SJCRH30 (cell line): ENCODE measurements around the gene AGBL1. TPM values are rescaled to one million over a fixed set of nuclear protein-coding genes. Genes with fewer than 3 reads are reported as not detected.
A peak's percentile ranks its signal among the peaks of the same experiment; 100 is the strongest.
"Not testable (repeated sequence)": the region's sequence is repeated elsewhere in the genome, so short reads cannot be mapped to it uniquely, and the experiment has no call there.

ENCODE experiments used
- DNase-seq, 2 experiments: peaks; one replicate each; pipeline ENCODE4 v3.0.0-alpha.2; 2015 to 2020
- H3K27ac ChIP-seq: fragments of 250-450 bp; sonication (Bioruptor Pico); 2 replicates; pipeline ENCODE4 v1.5.1; 2020; ENCODE audit warnings: mild to moderate bottlenecking, moderate library complexity
- H3K27me3 ChIP-seq: fragments of 250-450 bp; sonication (Bioruptor Pico); 2 replicates; pipeline ENCODE4 v1.5.1; 2020; ENCODE audit warnings: mild to moderate bottlenecking, moderate library complexity
- H3K36me3 ChIP-seq: fragments of 250-450 bp; sonication (Bioruptor Pico); 2 replicates; pipeline ENCODE4 v1.5.1; 2020; ENCODE audit warnings: mild to moderate bottlenecking, moderate library complexity
- H3K4me1 ChIP-seq: fragments of 250-450 bp; sonication (Bioruptor Pico); 2 replicates; pipeline ENCODE4 v1.5.1; 2020; ENCODE audit warnings: mild to moderate bottlenecking, moderate library complexity
- H3K4me3 ChIP-seq: fragments of 250-450 bp; sonication (Bioruptor Pico); 2 replicates; pipeline ENCODE4 v1.5.1; 2020; ENCODE audit warnings: mild to moderate bottlenecking, moderate library complexity
- H3K9me3 ChIP-seq: fragments of 250-450 bp; sonication (Bioruptor Pico); replicated peaks from 2 replicates; pipeline ENCODE4 v1.5.1; 2020; ENCODE audit warnings: mild to moderate bottlenecking, moderate library complexity
- total RNA-seq: library from RNA; depleted of rRNA; stranded (reverse); fragments of >200 nt; shearing (Covaris generic); gene quantifications from 2 replicates; pipeline ENCODE4 v1.2.3, GENCODE V29; 2014

The AGBL1 gene
- total RNA-seq, 1 experiment from 2014 or later: not detected

DNA sequence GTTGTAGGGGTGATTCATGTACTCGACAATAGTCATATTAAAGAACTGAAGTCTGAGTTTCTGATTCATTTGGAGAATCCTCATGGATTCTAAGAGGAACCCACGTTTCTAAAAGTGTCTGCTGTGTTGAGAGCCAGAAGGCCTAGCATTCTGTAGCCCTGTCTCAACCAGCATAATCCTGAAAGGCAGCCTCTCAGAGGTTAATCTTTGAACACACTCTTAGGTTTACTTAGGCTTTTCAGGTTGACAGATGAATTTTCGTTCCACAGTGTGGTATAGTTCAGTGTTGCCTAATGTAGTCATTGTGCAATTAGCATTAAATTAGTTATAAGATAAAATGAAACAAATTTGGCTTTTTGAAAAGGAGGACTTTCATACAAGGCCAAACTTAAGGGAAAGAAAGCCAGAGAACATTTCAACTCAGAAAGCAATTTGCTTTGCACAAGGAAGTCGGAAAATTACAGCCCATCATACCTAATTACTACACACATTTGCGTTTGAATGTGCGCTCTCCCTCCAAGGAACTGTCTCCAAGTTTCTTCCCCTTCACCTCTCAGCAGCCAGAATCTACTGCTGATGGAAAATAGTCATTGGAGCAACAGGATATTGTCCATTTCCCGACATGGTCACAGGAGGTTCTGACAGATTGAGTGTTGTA lies 42.0 kb downstream of the AGBL1 start:
- Histone ChIP-seq H3K27me3 (peaks cover 10% of the 10 kb centered on the region), H3K4me1 (no peaks in the 10 kb centered on the region), H3K4me3 (no peak overlapping the region), H3K9me3 (no peaks in the 10 kb centered on the region), H3K27ac (no peak overlapping the region), H3K36me3 (no peaks in the 10 kb centered on the region)
- no peak for DNase-seq

- not testable (repeated sequence) for H3K27me3 ChIP-seq, H3K4me3 ChIP-seq, H3K36me3 ChIP-seq, H3K4me1 ChIP-seq, DNase-seq, H3K27ac ChIP-seq, H3K9me3 ChIP-seq
Observed at GRCh38 chr15:86122691-86123391, 43.2 kb downstream of the AGBL1 start.

DNA sequence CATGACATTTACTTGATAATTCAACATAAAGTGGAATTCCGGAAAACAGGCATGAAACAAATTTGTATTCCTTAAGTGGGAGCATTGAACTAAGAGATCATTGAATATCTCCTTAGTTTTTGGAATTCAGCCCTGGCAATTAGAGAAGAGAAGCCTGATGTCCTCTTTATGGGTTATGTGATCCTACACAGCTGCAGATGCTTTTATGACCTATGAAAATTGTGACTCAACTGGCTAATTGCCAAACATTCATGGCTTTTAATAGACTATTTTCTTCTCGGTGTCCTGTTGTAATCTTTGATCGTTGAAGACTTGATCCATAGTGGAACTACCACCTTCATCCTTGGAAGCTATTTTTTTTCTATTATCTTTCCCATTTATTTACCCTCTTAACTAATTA lies 46.1 kb downstream of the AGBL1 start:
- Histone ChIP-seq H3K4me3 (no peak overlapping the region), H3K27me3 (peaks cover 10% of the 10 kb centered on the region), H3K9me3 (no peaks in the 10 kb centered on the region), H3K36me3 (no peaks in the 10 kb centered on the region), H3K27ac (no peak overlapping the region), H3K4me1 (no peaks in the 10 kb centered on the region)
- peak in 1 of 2 experiments; percentile 22 for DNase-seq

GRCh38 chr15:86127547-86127946 lies 47.9 kb downstream of the AGBL1 start:
- H3K27me3 ChIP-seq: no peaks in the 10 kb centered on the region
- no peak for DNase-seq
- no peak overlapping the region for H3K27ac ChIP-seq
- no peaks in the 10 kb centered on the region for H3K36me3 ChIP-seq
- H3K9me3 ChIP-seq: no peaks in the 10 kb centered on the region
- no peak overlapping the region for H3K4me3 ChIP-seq
- H3K4me1 ChIP-seq: no peaks in the 10 kb centered on the region

DNA sequence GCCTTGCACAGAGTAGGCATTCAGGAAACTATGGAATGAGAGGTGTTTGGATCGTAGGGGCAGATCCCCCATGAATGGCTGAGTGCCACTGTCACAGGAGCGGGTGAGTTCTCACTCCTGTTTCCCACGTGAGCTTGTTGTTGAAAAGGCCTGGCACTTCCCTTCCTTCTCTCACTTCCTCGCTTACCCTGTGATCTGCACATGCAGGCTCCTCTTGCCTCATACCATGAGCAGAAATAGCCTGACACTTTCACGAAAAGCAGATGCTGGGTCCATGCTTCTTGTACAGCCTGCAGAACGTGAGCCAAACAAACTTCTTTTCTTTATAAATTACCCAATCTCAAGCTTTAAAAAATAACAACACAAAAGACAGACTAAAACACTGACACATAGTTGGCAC lies 55.4 kb downstream of the AGBL1 start:
- no peaks in the 10 kb centered on the region for H3K27me3 ChIP-seq
- no peak for DNase-seq
- no peaks in the 10 kb centered on the region for H3K4me1 ChIP-seq
- no peak overlapping the region for H3K27ac ChIP-seq
- no peaks in the 10 kb centered on the region for H3K36me3 ChIP-seq
- H3K9me3 ChIP-seq: no peaks in the 10 kb centered on the region
- no peak overlapping the region for H3K4me3 ChIP-seq

- H3K27me3 ChIP-seq: no peaks in the 10 kb centered on the region
- H3K27ac ChIP-seq: no peak overlapping the region
- no peak for DNase-seq
- H3K4me3 ChIP-seq: no peak overlapping the region
- no peaks in the 10 kb centered on the region for H3K9me3 ChIP-seq
- no peaks in the 10 kb centered on the region for H3K36me3 ChIP-seq
- no peaks in the 10 kb centered on the region for H3K4me1 ChIP-seq
Observed at GRCh38 chr15:86136861-86137260, 57.2 kb downstream of the AGBL1 start.

DNA sequence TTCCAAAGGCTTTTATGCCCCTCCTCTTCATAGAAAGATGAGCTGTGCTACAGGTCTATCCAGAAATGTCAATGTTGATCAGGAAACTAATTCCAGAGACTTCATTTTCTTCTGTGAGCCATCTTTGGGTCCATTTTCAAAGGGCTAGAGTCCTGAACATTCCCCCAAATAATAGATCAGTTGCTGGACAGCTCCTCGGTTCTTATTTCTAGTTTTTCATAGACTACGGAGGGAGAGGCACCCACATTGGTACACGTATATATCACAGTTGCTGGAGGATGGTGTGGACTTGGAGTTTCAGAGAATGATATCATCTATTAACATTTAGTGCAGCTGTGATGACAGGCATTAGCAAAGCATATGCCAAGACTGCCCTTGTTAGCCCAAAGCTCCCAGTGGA lies 59.1 kb downstream of the AGBL1 start:
- Histone ChIP-seq H3K36me3 (no peaks in the 10 kb centered on the region), H3K9me3 (no peaks in the 10 kb centered on the region), H3K27me3 (no peaks in the 10 kb centered on the region), H3K4me1 (no peaks in the 10 kb centered on the region), H3K27ac (no peak overlapping the region), H3K4me3 (no peak overlapping the region)
- DNase-seq: no peak

DNA sequence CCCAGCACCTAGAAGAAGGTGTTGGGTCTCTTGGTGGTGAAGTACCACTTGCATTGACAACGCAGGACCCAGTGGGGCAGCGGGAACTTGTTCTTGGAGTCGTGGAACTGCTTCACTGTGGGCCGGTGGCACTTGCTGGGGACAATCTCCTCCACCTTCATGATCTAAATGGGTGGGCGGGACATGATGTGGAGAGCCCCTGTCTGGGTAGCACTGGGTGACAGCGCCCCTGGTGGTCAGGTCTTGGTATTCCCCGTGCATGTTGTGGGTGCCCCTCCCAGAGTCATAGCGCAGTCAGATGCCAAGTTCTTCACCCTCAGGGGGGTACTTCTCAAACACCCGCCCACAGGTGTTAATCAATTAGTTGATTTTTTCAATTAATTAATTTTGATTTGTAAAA lies 60.2 kb downstream of the AGBL1 start:
- Histone ChIP-seq H3K9me3 (0 out of 2 replicates have a peak, but pooled peaks cover 4% of the 10 kb centered on the region), H3K4me1 (no peaks in the 10 kb centered on the region), H3K4me3 (no peak overlapping the region), H3K27ac (no peak overlapping the region), H3K36me3 (no peaks in the 10 kb centered on the region), H3K27me3 (no peaks in the 10 kb centered on the region)
- peak; percentile 11 to 36 for DNase-seq

GRCh38 chr15:86154705-86155104 lies 75.0 kb downstream of the AGBL1 start:
- no peak overlapping the region for H3K4me3 ChIP-seq
- no peaks in the 10 kb centered on the region for H3K9me3 ChIP-seq
- H3K36me3 ChIP-seq: no peaks in the 10 kb centered on the region
- DNase-seq: no peak
- no peak overlapping the region for H3K27ac ChIP-seq
- peaks cover 3% of the 10 kb centered on the region; the same call in 1 of the 2 replicates for H3K27me3 ChIP-seq
- no peaks in the 10 kb centered on the region for H3K4me1 ChIP-seq

- Histone ChIP-seq H3K4me1 (no peaks in the 10 kb centered on the region), H3K27ac (no peak overlapping the region), H3K4me3 (no peak overlapping the region), H3K9me3 (no peaks in the 10 kb centered on the region), H3K36me3 (no peaks in the 10 kb centered on the region), H3K27me3 (peaks cover 3% of the 10 kb centered on the region; the same call in 1 of the 2 replicates)
- no peak for DNase-seq
Observed at GRCh38 chr15:86155551-86155950, 75.9 kb downstream of the AGBL1 start.

GRCh38 chr15:86157606-86158293 lies 78.1 kb downstream of the AGBL1 start:
- no peak for DNase-seq
- no peaks in the 10 kb centered on the region for H3K36me3 ChIP-seq
- peaks cover 3% of the 10 kb centered on the region; the same call in 1 of the 2 replicates for H3K27me3 ChIP-seq
- H3K9me3 ChIP-seq: no peaks in the 10 kb centered on the region
- H3K4me1 ChIP-seq: peaks cover 4% of the 10 kb centered on the region; the same call in 1 of the 2 replicates
- no peak overlapping the region for H3K4me3 ChIP-seq
- no peak overlapping the region for H3K27ac ChIP-seq

DNA sequence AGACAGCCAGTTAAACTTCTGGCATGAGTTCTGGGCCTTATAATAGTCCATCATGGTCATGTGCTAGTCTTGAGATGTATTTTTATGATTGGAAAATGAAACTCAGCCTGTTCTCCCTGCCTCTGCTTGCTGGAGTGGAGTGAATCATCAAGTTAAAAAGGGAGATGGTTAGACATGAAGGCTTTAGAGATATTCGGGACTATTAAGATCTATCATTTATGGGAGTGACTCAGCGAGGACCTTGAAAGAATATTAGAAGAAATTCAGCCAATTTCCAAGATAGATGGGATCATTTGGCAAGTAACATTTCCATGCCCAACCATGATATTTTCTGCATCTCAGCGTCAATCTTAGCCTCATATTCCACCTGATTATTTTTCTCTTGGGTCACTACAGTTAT lies 79.8 kb downstream of the AGBL1 start:
- no peak for DNase-seq
- Histone ChIP-seq H3K27ac (no peak overlapping the region), H3K36me3 (no peaks in the 10 kb centered on the region), H3K4me1 (peaks cover 4% of the 10 kb centered on the region; the same call in 1 of the 2 replicates), H3K9me3 (no peaks in the 10 kb centered on the region), H3K27me3 (peaks cover 3% of the 10 kb centered on the region; the same call in 1 of the 2 replicates), H3K4me3 (no peak overlapping the region)

DNA sequence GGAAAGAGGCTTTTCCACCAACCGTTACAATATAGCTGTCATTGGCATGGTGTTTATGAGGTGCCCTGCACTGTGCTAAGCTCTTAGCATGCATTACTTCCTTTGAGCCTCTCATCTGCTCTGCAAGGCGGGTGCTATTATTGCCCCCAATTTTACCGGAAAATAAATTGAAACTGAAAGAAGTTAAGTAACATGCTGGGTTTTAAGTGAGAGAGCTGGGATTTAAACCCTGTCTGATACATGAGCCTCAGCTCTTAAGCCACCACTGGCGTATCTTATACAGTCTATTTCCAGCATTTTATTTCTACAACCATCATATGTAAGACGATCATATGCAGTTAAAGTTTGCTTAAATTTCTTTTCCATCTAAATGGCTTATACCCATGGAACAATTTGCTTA lies 81.6 kb downstream of the AGBL1 start:
- Histone ChIP-seq H3K27ac (no peak overlapping the region), H3K36me3 (no peaks in the 10 kb centered on the region), H3K4me1 (peaks cover 4% of the 10 kb centered on the region; the same call in 1 of the 2 replicates), H3K9me3 (no peaks in the 10 kb centered on the region), H3K27me3 (peaks cover 3% of the 10 kb centered on the region; the same call in 1 of the 2 replicates), H3K4me3 (no peak overlapping the region)
- no peak for DNase-seq

GRCh38 chr15:86162172-86162591 lies 82.5 kb downstream of the AGBL1 start:
- Histone ChIP-seq H3K4me1 (peaks cover 4% of the 10 kb centered on the region; the same call in 1 of the 2 replicates), H3K4me3 (no peak overlapping the region), H3K9me3 (no peaks in the 10 kb centered on the region), H3K27me3 (peaks cover 3% of the 10 kb centered on the region; the same call in 1 of the 2 replicates), H3K36me3 (no peaks in the 10 kb centered on the region), H3K27ac (no peak overlapping the region)
- peak in 1 of 2 experiments; percentile 27 for DNase-seq

DNA sequence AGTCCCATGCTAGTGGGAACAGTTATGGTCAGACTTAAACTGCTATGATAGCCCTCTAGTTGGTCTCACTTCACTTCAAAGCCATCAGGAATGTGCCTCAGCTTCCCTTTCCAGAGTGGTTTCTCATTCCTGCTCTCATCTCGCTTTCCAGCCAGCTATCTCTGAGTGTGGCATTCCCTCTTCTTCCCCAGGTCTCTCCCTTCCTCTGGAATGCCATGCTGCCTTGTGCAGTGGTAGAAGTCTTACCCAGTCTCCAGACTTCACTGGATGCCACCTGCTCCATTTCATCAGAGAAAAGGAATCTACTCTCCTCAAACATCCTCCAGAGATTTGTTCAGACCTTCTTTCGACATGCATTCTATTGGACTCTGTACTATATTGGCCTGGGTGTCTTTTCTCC lies 83.0 kb downstream of the AGBL1 start:
- no peak overlapping the region for H3K27ac ChIP-seq
- DNase-seq: no peak
- no peaks in the 10 kb centered on the region for H3K27me3 ChIP-seq
- H3K36me3 ChIP-seq: no peaks in the 10 kb centered on the region
- no peaks in the 10 kb centered on the region for H3K9me3 ChIP-seq
- H3K4me1 ChIP-seq: peaks cover 4% of the 10 kb centered on the region; the same call in 1 of the 2 replicates
- H3K4me3 ChIP-seq: no peak overlapping the region
